GM19397 (cell line): ENCODE results near the gene MRPS9.

ENCODE experiments used
- ATAC-seq: cut with Tn5 transposase; IDR thresholded peaks from one replicate; pipeline ENCODE4 v1.9.1; 2021; ENCODE audit warnings: mild to moderate bottlenecking, moderate library complexity; ENCODE audit not compliant: unreplicated experiment

Gene MRPS9

GRCh38 chr2:105117565-105117964, 79.7 kb downstream of the MRPS9 start:
- no peak for ATAC-seq

DNA sequence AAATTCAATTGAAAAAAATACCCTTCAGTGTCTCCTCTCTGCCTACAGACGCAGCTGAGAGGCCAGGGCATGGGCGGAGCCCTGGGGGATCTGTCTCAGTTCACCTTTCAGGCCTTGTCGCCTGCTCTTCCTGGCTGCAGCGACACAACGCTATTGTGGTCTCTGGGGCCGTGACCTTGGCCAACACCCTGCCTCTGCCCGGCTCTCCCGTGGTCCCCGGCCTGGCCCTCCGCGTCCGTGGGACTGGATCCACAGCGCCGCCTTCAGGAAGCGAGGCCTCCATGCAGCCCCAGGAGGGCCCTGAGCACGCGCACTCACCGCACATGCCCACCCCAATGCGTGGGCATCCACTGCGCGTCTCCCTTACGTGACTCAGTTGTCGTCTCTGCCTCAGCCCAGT, 81.1 kb downstream of the MRPS9 start:
- no peak for ATAC-seq

DNA sequence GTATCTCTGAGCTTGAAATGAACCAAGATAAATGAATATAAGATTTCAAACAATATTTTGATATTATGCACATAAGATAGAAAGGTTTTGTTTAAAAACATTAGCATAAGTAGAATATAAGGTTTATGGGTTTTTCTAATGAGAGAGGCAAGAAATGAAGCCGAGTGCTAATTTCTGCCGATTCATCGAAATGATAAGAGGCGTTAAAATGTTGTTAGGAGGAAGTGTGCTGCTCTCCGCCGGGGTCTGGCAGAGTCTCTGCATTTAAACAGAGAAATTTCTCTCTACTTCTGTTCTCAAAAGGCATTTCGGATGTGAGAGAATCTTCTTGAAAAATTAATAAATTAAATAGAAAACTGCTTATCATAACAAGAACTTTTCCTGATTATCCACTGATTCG, 83.6 kb downstream of the MRPS9 start:
- ATAC-seq = no peak

DNA sequence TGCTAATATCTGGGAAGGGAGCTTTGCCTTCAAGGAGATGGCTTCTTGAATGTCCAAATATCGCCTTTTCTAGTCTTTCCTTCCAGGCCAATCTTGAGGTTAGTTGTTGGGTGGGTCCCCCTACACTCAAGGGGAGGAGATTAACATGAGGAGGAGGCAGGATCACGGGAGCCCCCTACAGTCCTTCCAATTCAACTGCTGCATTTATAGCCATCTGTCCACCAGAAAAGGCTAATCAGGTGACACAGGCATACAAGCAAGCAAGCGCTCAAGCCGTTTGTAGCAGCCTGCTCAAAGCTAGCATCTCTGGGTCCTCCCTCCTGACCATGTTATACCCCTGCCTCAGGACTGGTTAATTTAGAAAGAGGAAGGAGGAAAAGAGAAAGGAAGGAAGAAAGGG, 87.6 kb downstream of the MRPS9 start:
- no peak for ATAC-seq

DNA sequence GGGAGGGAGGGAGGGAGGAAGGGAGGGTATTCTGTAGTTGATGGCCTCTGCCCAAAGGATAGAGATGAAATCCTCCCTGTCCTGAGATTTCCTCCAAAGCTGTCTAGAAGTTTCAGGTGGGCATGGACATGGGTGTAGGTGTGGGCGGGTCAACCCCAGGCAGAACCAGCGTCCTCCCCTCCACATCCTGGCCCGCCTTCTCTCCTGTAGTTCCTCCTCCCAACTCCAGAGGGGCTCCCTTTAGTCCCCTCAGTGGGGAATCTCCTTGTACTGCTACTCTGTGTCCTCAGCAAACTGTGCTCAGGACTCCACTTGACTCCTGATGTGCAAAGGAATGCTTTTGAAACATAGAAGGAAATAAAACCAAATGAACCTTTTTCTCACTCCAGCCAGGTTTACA, 88.1 kb downstream of the MRPS9 start:
- no peak for ATAC-seq

DNA sequence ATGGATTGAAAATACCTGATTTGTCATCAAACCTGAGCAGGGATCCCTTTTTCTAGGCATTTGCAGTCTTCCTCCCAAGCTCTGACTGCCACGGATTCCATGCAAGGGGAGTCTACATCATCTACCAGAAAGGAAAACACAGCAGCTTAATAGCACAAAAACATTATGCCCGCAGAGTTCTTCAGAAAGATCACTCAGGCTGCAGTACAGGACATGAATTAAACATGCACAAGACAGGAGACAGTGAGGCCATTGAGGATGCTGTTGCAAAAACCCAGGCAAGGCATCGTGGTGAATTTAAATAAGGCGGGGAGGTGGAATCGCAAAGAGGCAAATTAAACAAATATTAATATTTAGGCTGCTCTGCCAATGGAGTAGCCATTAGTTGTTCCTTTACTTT, 88.5 kb downstream of the MRPS9 start:
- no peak for ATAC-seq

GRCh38 chr2:105127289-105127915, 89.5 kb downstream of the MRPS9 start:
- no peak for ATAC-seq

GRCh38 chr2:105129722-105130232, 91.9 kb downstream of the MRPS9 start:
- peak; percentile 96 for ATAC-seq

- ATAC-seq = no peak
Measured at GRCh38 chr2:105130546-105130945, 92.7 kb downstream of the MRPS9 start.

GRCh38 chr2:105134081-105134480, 96.2 kb downstream of the MRPS9 start:
- ATAC-seq = no peak

- ATAC-seq = no peak
Measured at GRCh38 chr2:105135436-105135835, 97.6 kb downstream of the MRPS9 start.

DNA sequence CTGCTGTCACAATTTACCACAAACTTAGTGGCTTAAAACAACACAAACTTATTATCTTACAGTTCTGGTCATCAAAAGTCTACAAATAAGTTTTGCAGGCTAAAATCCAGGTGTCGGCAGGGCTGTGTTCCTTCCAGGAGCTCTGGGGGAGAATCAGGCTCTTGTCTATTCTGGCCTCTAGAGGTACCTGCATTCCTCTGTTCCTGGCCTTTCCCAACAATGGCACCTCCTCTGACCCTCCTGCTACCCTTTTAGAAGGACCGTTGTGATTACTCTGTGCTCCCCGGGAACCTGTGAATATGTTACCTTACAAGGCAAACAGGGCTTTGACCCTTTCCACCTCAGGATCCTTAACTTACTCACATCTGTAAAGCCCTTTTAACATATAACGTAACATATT, 98.5 kb downstream of the MRPS9 start:
- ATAC-seq = no peak

- ATAC-seq = no peak
Measured at GRCh38 chr2:105138643-105139042, 100.8 kb downstream of the MRPS9 start.

DNA sequence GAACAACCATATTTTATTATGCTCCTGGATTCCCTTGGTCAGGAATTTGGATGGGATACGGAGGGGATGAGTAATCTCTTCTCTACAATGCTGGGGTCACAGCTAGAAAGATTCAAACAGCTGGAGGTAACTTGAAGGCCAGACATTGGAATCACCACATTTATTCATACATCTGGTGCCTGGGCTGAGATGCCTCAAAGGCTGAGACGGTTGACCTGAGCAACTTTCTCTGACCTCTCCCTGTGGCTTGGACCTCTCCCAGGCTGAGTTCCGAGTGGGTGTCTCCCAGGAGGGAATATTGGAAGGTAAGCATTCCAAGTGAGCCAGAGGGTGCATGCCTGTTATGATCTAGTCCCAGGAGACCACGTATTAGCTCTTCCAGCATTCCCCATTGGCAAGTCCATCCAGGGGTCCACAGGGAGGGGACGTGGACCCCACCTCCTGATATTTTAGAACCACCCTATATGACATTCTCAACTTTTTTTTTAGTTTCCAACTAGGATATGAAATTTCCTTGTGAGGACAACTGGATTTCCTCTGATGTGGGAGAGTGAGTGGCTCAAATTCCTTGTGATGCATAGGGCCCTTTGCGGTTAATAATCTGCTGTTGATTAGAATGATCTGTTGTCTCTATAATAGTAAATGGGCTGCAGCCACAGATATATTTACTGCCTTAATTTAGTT, 101.8 kb downstream of the MRPS9 start:
- ATAC-seq = no peak

DNA sequence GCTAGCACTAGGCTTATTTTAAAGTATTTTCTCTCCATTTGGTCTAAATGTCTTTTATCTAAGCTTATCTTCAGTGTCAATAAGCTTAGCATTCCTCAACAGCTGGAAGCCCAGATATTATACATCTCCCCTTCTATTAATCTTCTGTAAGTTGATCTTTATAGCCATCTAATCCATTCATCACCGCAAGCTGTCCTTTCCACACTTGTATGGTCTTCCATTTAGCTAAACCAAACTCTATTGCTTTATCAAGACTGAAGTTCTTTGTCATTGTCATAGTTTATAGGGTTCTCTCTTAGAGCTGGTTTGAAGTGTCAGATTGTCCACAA, 102.3 kb downstream of the MRPS9 start:
- ATAC-seq = no peak

DNA sequence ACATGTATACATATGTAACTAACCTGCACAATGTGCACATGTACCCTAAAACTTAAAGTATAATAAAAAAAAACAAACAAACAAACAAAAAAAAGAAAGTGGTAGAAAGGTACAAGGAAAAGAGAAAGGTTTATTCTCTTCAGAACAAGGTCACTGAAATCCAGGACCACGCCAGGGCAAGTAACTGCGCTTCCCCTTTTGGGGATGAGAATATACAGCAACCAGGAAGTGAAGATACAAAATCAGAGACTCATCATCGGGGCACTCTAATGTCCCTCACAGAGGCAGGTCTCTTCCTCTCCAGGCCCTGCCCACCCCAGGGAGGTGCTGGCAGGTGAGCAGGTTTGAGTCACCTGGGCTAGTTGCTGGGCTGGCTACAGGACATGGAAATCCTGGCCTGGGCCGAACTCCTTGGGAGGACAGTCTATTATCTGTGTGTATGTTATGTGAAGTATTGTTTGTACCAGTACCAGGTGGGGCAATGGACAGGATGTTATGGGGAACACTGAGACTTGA, 103.3 kb downstream of the MRPS9 start:
- ATAC-seq = no peak

DNA sequence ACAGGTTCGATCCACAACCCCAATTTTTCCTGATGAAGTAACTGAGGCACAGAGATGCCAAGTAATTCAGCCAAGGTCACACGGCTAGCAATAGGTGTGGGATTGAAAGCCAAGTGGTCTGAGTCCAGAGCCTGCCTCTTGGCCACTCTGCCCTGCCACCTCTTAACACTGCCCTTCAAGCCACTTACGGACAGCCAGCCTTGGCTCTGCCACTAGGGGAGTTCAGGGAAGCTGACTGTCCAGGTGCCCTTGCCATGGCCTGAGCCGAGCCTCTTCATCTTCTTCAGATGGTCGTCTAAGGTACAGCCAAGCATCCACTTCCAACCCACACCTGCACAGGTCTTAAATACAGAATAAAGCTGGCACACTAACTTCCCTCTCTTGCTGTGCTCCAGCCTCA, 104.4 kb downstream of the MRPS9 start:
- no peak for ATAC-seq

DNA sequence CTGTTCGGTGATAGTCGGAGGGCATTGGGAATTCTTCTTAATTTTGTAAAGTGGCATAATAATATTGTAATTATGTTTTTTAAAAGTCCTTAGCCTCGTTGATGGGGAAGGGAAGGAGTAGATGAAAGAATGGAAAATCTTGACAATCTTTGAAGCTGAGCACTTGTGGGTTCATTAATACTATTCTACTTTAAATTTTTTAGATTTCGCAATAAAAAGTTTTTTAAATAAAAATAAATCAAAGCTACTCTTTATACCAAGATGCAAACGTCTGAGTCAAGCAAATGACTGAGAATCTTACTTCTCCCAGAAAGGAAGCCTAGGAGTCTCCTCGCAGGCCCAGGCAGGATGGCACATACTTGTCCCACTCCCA, 105.2 kb downstream of the MRPS9 start:
- no peak for ATAC-seq

DNA sequence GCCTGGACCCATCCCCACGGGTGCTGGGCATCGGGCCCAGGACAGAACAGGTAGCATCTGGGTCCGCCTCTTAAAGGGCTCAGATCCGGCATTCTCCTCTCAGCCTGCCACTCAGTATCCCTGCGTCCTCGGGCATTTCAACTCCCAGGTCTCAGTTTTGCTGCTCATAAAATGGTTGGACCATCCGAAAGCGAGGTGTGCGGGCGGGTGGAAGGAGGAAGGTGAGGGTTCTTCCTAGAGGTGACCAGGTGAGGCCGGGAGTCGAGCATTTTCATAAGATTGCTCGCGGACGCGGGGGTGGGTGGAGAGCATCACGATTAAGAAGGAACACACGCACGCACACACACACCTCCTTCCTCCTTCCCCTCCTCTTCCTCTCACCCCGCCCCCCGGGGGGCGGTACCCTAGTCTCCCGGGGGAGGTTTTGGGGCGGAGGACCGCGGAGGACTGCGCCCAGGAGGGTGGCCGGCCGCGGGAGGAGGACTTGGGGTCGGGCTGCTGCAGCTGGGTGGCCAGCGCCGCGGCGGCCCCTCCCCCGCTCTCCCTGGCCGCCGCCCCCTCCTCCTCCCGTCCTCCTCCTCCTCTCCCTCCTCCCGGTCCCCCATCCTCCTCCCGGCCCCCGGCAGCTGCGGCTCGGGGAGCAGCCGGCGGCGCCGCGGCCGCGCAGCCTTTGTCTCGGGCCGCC, 105.7 kb downstream of the MRPS9 start:
- no peak for ATAC-seq

DNA sequence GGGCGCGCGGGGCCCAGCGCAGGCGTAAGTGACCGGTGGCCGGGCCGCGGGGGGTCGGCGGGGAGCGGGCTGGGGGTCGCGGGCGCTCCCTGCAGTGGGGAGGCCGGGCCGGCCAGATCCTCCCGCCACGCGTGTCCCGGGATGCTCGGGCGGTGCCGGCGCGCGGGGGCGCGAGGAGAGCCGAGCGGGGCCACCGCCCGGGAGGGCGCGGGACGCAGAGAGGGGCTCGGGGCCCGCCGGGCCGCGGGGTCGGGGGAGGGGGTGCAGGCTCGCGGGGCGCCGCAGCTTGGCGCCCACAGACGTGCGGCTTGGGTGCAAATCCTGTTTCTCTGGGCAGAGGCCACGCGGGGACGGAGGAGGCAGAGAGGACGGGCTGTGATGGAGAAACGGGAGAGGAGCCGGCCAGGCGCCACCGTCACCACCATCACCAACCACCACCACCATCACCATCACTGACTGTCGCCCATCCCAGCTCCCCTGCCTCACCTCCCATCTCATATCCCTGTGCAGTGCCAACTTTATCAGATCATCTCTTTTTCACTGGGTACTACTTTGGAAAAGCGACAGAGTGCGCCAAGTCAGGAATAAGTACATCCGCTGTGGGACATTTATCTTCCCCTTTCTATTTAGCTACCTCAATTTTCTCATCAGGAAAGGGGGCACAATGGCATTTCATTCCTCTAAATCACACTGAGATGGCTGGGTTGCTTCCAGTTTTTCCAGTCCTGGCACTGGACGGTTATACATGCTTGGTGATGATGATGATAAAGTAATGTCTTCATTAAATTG, 106.5 kb downstream of the MRPS9 start:
- no peak for ATAC-seq

DNA sequence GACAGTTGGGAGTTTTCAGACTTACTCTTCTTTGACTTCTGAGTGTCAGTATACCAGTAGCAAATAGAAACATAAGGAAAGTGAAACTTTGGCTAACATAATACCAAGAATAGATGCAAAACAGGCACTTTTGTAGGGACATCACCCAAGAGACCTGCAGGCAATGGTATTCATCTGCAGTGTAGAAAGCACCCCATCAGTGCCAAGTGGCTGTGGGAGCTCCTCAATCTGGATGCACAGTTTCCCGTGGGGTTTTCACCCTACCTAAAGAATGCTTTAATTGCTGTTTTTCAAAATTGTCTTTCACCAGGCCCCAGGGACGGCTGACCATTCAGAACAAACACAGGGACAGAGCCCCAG, 107.1 kb downstream of the MRPS9 start:
- no peak for ATAC-seq
